ENCODE measurements around the gene MMAB.
"Not testable (repeated sequence)": the region's sequence is repeated elsewhere in the genome, so short reads cannot be mapped to it uniquely, and the experiment has no call there.

MMAB gene

GRCh38 chr12:109573029-109573913, at the start of gene MMAB, which contains the start of gene MVK:
MMAB (minus strand) TSS chr12:109573504; CDS start chr12:109573480, 24 bp downstream.
MVK (plus strand) TSS chr12:109573794; CDS start chr12:109574823, 1,029 bp downstream.
- DNase-seq, result peak; percentile 99 to 100

- DNase-seq, result no peak
Observed at GRCh38 chr12:109621901-109622364, 48.6 kb upstream of the MMAB start.

GRCh38 chr12:109621211-109621694, 47.9 kb upstream of the MMAB start:
- DNase-seq, result no peak

- DNase-seq, result no peak
Observed at GRCh38 chr12:109619002-109619604, 45.8 kb upstream of the MMAB start.

GRCh38 chr12:109618082-109618481, 44.8 kb upstream of the MMAB start:
- no peak for DNase-seq

GRCh38 chr12:109617491-109617890, 44.2 kb upstream of the MMAB start:
- DNase-seq, result no peak

GRCh38 chr12:109615556-109616229, 42.4 kb upstream of the MMAB start:
- no peak for DNase-seq

- DNase-seq, result no peak
Observed at GRCh38 chr12:109613649-109614455, 40.5 kb upstream of the MMAB start.

GRCh38 chr12:109612975-109613502, 39.7 kb upstream of the MMAB start:
- no peak for DNase-seq

GRCh38 chr12:109612003-109612402, 38.7 kb upstream of the MMAB start:
- DNase-seq, result no peak

GRCh38 chr12:109611223-109611622, 37.9 kb upstream of the MMAB start:
- no peak for DNase-seq

- no peak for DNase-seq
Observed at GRCh38 chr12:109610523-109610922, 37.2 kb upstream of the MMAB start.

- DNase-seq, result no peak
Observed at GRCh38 chr12:109609342-109609741, 36.0 kb upstream of the MMAB start.

GRCh38 chr12:109608793-109609192, 35.5 kb upstream of the MMAB start:
- no peak for DNase-seq

GRCh38 chr12:109608270-109608669, 35.0 kb upstream of the MMAB start:
- no peak for DNase-seq

GRCh38 chr12:109607618-109608017, 34.3 kb upstream of the MMAB start:
- DNase-seq, result no peak

- DNase-seq, result no peak
Observed at GRCh38 chr12:109606320-109607028, 33.2 kb upstream of the MMAB start.

GRCh38 chr12:109605599-109606228, 32.4 kb upstream of the MMAB start:
- DNase-seq, result no peak

GRCh38 chr12:109605016-109605415, 31.7 kb upstream of the MMAB start:
- no peak for DNase-seq

GRCh38 chr12:109604132-109604585, 30.9 kb upstream of the MMAB start:
- DNase-seq, result no peak

GRCh38 chr12:109602132-109602531, 28.8 kb upstream of the MMAB start:
- not testable (repeated sequence) for DNase-seq
